Measurements from ENCODE around the gene FAM110C.
"Not testable (repeated sequence)": the region's sequence is repeated elsewhere in the genome, so short reads cannot be mapped to it uniquely, and the experiment has no call there.

FAM110C gene

DNA sequence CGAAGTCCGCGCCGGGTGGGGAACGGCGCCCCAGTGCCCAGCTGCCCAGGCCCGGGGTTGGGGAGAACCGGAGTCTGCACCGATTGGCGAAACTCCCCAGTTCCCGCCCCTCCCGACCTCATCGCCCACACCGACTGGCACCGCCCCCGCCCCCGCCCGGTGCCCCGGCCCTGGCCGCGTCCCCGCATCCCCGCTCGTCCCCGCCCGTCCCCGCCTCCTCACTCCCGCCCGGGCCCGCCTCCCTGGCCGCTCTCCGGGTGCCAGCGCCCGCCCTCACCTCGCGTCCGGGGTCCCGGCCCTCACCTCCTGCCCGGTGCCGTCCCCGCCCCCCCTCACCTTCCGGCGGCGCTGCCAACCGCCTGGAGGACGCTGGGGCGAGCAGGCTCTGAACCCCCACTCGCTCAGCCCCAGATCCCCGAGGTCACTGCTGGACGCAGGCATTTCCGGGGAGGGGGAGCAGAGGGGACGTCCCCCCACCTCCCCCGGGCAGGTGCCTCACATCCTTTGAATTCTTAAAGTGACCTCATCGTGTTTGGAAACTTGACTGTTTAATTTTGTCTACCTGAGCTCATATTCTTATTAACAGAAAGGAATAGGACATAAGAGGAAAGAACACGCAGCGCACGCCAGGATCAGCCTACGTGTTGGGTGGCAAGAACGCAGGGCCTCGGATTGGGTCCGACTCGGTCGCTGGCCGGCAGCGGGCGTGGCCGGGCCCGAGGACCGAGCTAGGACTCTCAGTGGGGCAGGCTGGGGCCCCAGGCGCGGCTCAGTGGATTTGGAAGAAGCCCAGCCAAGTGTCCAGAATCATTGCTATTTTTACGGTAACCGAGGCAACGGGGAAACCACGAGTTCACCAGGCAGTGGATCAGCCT is at the start of gene FAM110C:
TSS of gene FAM110C (minus strand) at position 35 of the 875 bp plus-strand sequence. CDS start 120 bp downstream, outside the sequence.
- no peak for DNase-seq (ENCODE audit: low spot score)

DNA sequence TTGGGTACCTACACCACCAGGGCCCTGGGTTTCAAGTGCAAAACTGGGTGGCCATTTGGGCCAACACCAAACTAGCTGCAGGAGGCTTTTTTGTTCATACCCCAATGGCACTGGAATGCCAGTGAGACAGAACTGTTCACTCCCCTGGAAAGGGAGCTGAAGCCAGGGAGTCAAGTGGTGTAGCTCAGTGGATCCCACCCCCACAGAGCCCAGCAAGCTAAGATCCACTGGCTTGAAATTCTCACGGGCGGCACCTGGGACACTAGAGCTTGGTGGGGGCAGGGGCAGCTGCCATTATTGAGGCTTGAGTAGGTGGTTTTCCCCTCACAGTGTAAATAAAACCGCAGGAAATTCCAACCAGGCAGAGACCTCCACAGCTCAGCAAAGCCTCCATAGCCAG is 46.0 kb upstream of the FAM110C start:
- no peak for DNase-seq (ENCODE audit: low spot score)

GRCh38 chr2:90645-91312 is 44.5 kb upstream of the FAM110C start:
- no peak for DNase-seq (ENCODE audit: low spot score)

- no peak for DNase-seq (ENCODE audit: low spot score)
Measured at GRCh38 chr2:85761-86160, 39.5 kb upstream of the FAM110C start.

DNA sequence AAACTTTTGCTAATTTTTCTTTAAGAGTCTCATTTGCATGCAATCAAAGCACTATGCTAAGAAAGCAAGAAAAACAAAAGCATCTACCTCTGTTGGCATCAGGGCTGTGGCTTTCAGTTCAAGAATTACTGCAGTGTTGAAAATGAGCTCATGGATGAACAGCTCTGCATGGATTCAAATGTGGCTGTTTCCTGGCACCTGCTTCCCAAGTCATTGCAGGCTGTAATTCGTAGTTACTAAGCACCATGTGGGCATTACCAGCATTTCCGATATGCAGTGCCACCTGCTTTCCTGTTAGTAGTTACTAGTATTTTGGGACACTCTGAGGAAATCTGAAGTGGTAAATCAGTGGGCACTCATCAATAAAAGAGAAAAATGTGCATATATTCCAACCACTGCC is 37.8 kb upstream of the FAM110C start:
- DNase-seq (ENCODE audit: low spot score) = no peak

GRCh38 chr2:80971-81736 is 34.8 kb upstream of the FAM110C start:
- no peak for DNase-seq (ENCODE audit: low spot score)

GRCh38 chr2:80378-80777 is 34.1 kb upstream of the FAM110C start:
- DNase-seq (ENCODE audit: low spot score) = no peak

DNA sequence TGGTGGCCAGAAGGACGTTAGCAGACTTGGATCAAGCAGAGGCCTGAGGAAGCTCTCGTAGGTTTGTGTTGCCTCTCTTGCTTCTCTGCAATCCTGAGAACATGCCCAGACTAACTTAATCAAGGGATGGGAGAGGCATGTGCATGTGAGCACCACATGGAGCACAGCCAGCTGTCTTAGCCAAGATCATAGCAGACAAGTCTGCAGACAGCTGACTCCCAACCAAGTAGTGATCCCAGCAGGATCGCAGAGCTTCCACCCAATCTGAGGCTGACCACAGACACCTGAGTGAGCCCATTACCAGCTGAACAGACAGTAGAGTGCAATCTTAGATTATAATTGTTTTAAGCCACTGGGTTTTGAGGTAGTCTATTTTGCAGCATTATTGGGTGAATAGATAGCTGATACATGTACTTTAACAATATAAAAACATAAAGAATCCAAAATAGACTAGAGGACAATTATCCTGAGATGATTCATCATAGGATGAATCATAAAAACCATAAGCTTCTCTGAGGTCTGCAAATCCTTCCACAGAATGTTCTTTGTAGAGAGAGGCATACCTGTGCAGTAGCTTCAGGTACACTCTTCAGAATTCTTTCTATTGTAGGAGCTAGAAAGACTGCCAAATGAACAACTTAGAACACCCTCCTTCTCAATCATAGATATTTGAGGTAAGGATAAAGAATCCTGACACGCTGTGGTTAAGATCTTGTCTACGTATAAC is 25.2 kb upstream of the FAM110C start:
- no peak for DNase-seq (ENCODE audit: low spot score)

DNA sequence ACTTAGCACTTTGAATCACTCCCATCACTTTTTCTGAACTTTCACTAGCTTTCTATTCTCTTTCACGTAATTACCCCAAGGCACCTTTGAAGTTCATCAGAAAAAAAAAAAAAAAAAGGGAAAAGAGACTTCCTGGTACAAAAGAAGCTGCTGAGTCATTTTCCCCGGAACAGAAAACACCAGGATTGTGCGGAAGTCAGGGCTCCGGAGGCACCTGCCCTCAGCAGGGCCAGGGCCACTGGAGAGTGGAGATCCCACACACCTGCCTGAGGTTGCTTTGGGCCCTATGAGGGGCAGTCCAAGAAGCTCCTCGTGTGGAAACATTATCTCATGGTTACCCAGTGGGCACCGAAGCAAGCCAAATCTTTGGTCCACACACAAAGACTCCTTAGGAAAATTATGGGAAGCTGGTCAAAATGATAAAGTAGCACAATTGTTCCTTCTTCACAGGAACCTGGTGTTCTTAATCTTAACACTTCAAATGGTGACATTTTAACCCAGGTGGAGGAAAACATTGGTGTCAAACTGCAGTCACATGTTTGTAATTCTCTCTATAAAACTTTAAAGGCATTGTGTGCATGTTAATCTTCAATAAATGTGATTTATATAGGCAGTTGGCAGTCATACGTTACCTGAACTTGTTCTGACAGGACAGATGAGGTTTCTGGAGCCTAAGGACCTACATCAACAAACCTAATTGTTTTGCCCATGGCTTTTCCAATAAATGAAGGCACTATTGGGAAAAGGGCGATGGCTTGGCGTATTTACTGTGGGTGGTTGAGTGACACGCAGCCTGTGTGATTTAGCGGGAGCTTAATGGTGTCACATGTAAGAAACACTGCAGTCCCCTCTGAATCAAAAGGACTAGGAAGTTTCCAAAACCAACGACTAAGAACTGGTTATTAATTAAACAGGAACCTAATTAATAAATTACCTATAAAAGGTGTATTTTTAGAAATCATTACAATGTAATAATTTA is 23.4 kb upstream of the FAM110C start:
- no peak for DNase-seq (ENCODE audit: low spot score)

DNA sequence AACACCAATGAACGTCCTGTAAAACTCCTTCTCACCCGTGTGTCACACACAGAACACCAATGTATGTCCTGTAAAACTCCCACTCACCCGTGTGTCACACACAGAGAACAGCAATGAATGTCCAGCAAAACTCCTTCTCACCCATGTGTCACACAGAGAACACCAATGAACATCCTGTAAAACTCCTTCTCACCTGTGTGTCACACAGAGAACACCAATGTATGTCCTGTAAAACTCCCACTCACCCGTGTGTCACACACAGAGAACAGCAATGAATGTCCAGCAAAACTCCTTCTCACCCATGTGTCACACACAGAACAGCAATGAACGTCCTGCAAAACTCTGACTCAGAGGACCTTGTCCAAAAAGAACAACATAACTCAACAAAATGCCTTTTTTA is 22.3 kb upstream of the FAM110C start:
- not testable (repeated sequence) for DNase-seq (ENCODE audit: low spot score)

DNA sequence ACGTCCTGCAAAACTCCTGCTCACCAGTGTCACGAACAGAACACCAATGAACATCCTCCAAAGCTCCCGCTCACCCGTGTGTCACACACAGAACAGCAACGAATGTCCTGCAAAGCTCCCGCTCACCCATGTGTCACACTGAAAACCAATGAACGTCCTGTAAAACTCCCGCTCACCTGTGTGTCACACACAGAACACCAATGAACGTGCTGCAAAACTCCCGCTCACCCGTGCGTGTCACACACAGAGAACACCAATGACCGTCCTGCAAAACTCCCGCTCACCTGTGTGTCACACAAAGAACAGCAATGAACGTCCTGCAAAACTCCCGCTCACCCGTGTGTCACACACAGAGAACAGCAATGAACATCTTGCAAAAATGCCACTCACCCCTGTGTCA is 20.5 kb upstream of the FAM110C start:
- no peak for DNase-seq (ENCODE audit: low spot score)

DNA sequence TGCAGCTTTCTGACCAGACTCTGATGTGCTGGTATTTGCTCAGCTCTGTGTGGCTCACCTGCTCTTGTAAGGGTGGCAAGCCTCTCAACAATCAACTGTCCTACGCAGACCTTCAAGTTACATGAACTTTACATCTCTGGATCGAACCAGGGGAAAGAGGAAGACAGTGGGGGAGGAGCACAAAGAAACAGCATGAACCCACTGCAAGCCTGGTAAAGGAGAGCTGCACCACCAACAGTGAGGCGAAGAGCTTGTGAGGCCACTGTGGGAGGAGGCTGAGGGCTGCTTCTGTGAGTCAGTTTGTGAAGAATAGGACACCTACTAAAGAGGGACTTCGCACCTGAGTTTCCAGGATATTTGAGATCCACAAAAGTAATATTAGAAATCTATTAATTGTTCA is 18.8 kb upstream of the FAM110C start:
- no peak for DNase-seq (ENCODE audit: low spot score)

DNA sequence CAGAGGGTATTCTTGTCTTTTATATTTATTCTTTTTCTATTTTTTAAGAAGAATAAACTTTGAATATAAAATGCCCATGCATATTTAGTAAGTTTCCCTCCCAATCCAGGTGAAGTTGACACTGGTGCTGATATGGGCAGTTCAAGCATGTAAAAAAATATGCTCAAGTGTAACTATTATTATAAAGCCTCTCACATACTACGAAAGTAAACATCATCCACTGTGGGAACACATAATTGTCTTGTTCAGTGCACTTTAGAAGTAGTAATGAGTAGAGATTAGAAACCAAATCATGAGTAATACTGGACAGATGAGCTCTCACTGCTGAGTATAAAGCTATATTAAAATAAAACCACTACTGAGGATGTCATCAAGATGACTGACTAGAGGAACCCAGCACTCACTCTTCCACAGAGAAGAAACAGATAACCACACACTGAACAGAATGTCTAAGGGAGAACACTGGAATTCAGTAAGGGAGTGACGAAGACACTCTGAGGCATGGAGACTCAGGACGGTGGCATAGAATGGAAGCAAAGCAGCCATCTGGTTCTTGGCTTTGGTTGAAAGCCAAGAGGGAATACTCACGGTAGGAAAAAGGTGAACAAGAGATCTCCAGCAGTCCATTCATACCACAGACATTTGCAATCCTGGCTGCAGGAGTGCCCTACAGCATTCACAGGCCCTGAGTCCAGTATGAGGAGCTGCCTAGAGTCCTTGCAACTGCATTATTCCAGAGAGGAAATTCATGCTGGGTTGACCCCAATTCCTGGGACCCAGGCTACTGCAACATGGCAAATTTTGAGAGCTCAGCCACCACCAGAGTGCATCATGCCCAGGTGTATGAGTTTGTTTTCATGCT is 9.5 kb upstream of the FAM110C start:
- no peak for DNase-seq (ENCODE audit: low spot score)

DNA sequence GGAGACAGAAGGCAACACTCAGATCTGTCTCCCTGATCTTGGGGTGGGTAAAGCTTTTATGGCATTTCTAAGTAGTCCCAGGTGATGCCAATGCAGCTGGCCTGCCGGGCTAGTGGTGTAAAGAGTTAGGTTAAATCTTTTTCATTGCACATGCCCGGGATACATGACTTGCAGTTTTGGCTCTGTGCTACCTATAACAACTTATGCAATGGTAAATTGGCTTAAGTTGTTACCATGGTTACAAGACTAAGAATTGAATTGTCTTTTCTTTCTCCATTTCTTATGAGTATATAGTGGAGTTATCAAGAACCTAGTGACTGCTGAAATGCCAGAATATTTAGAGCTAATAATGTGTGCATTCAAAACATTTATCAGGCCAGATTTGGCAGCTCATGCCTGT is 5.3 kb upstream of the FAM110C start:
- DNase-seq (ENCODE audit: low spot score) = no peak

GRCh38 chr2:47737-48136 is 1.4 kb upstream of the FAM110C start:
- DNase-seq (ENCODE audit: low spot score) = no peak

GRCh38 chr2:47346-47725 is 1.0 kb upstream of the FAM110C start:
- DNase-seq (ENCODE audit: low spot score) = no peak

- DNase-seq (ENCODE audit: low spot score) = no peak
Measured at GRCh38 chr2:46131-46470, 204 bp downstream of the FAM110C start.

DNA sequence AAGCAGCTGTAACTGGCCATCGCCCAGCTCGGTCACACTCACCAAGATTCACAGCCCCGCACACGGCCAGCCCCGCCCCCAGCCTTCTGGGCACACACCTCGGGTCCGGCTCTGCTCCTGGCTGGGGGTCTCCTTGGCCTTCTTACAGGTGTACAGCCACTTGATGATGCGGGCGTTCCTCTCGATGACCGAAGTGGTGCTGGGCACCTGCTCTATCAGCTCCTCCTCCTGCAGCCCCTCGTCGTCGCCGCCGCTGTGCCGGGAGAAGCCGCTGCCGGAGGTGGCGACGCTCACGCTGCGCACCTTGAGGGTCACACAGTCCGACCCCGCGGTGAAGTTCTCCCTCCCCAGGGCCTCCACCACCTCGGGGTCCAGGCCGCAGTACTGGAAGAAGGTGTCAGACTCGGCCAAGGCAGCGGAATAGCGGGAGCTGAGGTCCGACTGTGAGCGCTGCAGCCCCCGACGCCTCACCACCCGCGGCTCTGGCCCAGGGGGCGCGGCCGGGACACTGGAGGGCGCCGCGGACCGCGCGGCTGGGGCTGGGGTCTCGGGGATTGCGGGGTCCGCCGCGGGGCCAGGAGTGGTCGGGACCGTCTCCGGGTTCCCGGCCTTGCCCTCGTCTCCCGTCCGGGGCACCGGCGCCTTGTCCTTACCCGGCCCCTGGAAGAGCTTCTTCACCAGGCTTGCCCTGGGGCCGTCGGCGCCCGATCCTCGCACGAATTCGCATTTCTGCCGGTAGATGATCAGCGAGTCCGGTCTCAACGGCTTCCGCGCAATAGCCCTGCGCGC is 769 bp downstream of the FAM110C start:
- no peak for DNase-seq (ENCODE audit: low spot score)

GRCh38 chr2:44748-45341 is 1.5 kb downstream of the FAM110C start:
- no peak for DNase-seq (ENCODE audit: low spot score)

Measured in cerebellar cortex (tissue), 1 donor.